ENCODE measurements around the gene IFFO2. TPM values are rescaled to one million over a fixed set of nuclear protein-coding genes. Genes with fewer than 3 reads are reported as not detected.
A peak's percentile ranks its signal among the peaks of the same experiment; 100 is the strongest.

Gene IFFO2
- total RNA-seq, 1 donor from 2014 or later = 5.4 TPM

DNA sequence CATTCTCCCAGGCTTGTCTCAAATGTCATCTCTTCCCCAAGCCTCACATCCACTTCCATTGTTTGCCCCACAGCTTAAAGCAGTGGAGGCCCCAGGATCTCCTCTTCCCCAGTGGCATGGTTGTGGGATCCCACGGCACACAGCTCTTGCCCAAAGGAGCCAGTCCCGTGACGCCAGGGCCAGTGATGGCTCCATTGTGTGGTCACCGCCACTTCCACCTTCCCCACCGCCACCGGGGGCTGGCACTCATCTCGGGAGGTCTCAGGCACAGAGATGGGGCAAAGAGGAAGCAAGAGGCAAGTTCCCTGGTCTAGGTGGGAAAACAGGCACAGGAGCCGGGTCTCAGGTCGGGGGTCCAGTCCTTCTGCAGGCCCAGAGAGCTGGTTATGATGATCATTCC is 31.2 kb downstream of the IFFO2 start:
- DNase-seq (ENCODE audit: low spot score) = no peak
- ATAC-seq = no peak
- intact Hi-C loops (cut with DNase I) = no loop called here

DNA sequence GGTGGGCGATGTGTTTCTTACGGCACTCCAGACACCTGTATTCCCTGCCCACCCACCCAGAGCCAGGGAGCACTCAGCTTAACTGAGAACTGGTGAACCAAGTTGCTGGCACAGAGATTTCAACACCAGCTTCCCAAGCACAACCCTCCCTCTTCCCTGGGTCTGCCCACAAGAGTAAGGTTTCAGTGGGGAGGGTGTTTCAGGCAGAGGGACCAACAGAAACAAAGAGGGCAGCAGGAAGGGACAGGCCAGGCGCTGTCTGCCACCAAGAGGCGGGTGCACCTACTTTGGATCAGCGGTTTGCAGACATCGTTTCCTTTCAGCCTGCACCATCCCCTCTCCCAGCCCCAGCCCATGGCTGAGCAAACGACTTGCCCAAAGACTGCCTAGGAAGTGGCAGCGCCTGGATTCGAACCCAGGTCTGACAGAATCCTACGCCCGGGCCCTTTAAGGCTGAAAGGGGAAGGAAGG is 32.2 kb downstream of the IFFO2 start:
- intact Hi-C loops (cut with DNase I) = no loop called here
- DNase-seq (ENCODE audit: low spot score) (no peak), ATAC-seq (no peak)

DNA sequence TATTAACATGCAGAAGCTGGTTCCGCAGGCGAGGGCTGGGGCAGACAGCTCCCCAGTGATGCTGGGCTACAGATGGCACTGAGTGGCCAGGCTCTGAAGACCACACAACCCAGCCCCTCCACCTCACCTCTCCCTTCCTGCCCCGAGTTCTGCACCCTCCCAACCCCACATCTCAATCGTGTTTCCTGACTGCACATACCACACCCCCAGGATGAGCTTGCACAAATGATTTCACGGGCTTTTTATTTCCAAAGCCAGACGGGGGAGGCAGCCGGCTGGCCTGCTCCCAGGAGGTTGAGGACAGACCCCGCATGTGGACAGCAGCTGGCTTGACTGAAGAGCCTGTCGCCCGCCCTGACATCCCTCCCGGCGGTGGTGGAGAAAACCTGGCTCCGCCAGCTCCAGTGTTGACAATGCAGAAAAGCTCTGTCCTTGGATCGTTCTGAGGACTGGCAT is 32.7 kb downstream of the IFFO2 start:
- ATAC-seq (no peak), DNase-seq (ENCODE audit: low spot score) (no peak)
- intact Hi-C loops (cut with DNase I) = no loop called here

DNA sequence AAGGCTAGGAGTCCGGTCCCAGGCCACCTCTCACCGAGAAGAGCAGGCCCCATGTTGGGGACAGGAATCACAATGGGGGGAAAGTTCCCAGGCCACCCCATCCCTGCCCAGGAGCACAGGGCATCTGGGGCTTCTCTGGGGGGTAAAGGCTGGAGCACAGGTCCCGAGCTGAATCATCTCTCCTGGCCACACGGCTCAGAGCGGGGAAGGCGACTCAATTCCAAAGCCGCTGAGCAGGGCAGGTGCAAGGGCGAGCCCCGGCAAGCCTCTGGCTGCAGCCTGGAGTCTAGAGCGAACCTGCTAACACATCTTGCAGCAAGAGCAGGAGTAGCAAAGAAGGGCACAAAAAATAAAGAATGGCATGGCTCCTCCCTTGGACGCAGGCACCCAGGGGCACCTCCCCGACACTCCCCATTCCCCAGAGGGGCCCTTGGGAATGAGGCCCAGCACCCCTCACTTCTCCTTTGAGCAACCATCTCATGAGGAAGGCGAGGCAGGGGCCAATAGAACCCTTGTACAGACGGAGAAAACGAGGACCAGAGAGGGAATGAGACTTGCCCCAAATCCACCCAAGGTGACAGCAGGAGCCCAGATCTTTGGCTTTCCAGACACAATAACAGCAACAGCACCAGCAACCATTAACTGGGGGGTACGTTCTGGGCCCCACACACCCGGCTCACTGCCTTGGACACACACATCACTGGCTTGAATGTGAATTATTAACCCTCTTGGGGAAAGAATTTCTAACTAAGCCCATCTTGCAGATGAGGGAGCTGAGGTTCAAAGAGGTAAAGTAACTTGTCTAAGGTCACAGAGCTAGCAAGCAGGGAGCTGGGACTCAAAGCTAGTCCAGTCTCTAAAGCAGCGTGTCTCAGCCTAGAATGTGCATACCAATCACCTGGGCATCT is 33.4 kb downstream of the IFFO2 start:
- peak; percentile 34 for ATAC-seq

DNA sequence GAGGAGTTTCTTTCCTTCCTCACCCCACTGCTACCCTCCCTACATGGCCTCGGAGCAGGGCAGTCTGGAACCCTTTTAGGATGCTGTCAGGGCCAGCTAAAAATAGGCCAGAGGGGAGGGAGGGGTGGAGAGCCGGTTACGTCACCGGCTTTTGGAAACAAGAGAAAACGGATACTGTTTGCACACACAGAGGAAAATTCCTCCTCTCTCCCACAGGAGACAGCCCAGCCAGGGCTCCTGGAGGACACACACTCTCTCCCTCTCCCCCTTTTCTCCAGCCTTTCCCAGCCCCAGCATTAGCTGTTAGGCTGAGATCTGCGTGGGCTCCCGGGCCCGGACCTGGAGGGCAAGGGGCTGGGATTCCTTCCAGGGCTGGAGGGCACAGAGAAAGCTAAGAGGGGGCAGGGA is 34.2 kb downstream of the IFFO2 start:
- intact Hi-C loops (cut with DNase I) = no loop called here
- DNase-seq (ENCODE audit: low spot score) (peak; percentile 86), ATAC-seq (peak; percentile 96)

More for the DNA sequence above, 33.4 kb downstream of the IFFO2 start:
- intact Hi-C loops (cut with DNase I) = no loop called here
- DNase-seq (ENCODE audit: low spot score) = no peak

DNA sequence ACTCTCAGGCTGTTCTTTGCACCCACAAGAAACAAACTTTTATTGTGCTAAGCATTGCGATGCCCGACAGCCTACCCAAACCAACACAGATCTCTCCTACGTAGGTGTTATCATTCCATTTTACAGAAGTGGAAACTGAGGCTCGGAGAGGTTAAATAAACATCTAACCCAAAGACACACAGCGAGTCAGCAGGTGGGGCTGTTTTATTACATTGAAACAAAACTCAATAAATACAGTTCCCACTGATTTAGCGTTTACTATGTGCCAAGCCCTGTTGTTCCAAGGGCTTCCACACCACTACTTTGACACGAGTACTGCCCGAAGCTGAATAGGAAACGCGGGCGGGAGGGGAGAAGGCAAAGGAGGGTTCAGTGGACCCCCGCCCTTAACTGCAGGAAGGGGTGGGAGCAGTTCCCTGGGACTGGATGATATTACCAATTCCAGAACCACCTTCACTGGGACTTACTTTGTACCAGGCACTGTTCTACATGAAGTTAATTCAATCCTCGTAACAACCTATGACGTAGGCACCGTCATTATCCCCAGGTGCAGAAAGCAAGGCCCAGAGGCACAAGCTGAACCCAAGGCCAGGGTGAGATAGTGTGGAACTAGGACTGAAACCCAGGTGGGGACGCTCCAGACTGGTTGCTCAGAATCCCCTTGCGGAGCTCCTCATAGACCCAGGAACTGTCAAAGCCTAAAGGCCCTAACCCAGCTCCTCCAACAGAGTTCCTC is 34.8 kb downstream of the IFFO2 start:
- DNase-seq (ENCODE audit: low spot score) = no peak
- ATAC-seq = no peak
- intact Hi-C loops (cut with DNase I) = no loop called here

DNA sequence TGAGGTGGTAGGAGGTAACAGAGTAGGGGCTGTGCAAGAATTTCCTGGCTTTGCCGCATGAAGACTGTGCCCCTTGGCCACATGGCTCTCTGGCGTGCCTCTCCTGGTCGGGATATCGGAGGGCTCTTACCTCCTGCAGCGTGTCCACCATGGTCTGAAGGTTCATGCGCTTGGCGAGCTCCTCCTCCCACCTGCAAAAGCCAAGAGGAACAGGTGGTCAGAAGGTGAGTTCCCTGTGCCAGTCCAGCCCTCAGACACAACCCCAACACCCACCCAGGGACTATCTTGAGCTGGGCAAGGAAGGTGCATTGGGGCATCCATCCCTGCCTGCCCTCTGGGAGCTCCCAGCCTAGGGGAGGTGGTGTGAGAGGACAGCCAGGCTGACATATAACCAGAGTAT is 35.5 kb downstream of the IFFO2 start:
- intact Hi-C loops (cut with DNase I) = no loop called here
- ATAC-seq (no peak), DNase-seq (ENCODE audit: low spot score) (no peak)

DNA sequence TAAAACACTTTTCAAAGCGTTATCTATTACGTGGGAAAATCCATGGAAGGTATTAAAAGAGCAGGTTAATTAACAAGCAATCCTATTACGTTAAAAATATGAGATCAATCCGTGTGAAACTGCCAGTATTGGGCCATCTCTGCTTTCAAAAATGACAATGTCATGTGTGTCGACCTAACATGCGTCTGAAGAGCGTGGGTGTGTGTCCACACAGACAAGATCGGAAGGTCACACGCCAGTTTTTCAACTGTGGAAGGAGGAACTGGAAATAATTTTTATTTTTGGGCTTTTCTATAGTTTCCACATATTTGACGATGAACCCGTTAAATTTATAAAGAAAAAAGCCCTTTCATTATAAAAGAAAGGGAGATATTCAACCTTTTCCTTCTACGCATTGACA is 36.5 kb downstream of the IFFO2 start:
- intact Hi-C loops (cut with DNase I) = loop anchor here (5.0 to 10.0 kb wide), 2 partner anchors 175 to 1913 kb away; no protein-coding TSS in a partner anchor
- ATAC-seq (no peak), DNase-seq (ENCODE audit: low spot score) (no peak)

DNA sequence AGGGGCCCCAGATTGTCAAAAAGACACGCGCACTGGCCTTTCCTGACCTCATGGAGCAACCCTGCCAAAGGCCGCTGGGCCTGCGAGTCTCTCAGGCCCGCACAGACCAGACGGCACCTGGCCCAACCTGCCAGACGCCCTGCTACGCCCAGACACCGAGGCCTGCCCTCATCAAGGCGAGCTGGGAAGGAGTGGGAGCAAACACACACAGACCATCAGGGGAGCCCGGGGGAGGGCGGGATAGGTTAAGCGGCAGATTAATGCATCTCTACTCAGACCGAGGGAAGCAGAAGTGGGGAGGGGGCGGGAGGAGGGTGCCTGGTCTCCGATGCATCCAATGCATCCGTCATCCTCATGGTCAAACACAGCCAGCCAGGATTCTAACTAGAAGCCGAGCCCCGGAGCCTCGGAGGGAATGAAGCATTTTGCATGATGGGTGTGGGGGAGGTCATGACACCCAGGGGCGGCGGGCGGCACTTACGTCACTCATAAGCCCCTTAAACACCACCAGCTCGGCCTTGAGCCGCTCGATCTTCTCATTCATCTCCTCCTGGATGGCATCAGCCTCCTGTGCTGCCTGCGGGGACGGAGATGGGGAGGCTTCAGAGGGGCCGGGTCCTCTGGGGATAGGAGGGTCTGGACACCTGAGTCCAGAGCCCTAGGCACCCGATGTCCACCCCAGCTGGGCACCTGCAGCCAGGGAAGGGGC is 37.1 kb downstream of the IFFO2 start:
- DNase-seq (ENCODE audit: low spot score) (no peak), ATAC-seq (no peak)
- intact Hi-C loops (cut with DNase I) = loop anchor here (5.0 to 10.0 kb wide), 2 partner anchors 175 to 1912 kb away; no protein-coding TSS in a partner anchor

DNA sequence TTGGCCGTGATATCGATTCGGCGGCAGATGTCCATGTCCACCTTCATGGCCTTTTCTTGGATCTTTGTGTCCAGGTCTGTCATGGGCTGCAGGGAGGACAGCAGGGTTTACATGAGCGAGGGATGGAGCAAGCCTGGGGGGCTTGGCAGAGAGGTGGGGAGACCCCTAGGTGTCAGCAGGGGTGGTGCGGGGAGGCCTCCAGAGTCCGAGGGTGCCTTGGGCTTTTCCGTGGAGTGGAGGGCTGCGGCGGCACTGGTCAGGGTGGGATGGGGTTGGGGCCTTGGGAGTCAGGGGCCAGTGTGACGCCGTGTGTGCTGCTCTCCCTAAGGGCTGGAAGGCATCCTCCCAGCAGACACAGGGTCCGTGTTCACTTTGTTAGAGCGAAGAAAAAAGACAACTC is 38.1 kb downstream of the IFFO2 start:
- no peak for DNase-seq (ENCODE audit: low spot score)
- ATAC-seq = no peak
- intact Hi-C loops (cut with DNase I) = loop anchor here (5.0 to 10.0 kb wide), 2 partner anchors 176 to 1911 kb away; no protein-coding TSS in a partner anchor

DNA sequence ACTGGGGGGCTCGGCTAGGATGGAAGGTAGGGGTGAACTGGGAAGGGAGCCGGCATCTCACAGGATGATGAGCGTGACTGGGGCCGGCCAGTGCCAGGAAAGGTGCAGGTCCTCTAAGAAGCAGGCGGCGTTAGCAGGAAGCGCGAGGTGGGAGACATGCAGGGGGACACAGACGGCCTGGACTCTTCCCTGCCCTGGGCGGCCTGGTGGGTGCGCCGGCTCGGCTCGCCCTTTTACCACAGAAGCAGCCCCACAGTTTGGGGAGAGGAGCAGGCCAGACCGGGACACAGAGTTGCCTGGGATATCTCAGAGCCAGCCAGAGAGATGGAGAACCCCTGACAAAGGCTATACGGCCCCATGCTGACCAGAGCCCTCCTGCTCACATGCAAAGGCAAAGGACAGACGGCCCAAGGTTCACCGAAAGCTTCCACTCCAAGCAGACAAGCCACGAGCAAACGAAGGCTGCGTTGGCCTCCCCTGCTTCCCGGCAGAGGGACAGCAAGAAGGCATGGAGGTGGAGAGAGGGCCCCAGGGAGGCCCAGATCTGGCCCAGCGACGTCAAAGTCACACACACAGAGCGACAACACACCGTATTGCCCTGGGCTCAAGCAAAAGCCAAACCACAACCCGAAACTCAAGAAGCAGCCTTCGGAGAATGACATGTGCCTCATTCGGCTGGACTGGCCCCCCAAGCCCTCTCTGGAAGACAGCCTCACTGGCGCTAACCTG is 39.2 kb downstream of the IFFO2 start:
- intact Hi-C loops (cut with DNase I) = loop anchor here (5.0 to 10.0 kb wide), 2 partner anchors 178 to 1910 kb away; no protein-coding TSS in a partner anchor
- no peak for ATAC-seq
- no peak for DNase-seq (ENCODE audit: low spot score)

DNA sequence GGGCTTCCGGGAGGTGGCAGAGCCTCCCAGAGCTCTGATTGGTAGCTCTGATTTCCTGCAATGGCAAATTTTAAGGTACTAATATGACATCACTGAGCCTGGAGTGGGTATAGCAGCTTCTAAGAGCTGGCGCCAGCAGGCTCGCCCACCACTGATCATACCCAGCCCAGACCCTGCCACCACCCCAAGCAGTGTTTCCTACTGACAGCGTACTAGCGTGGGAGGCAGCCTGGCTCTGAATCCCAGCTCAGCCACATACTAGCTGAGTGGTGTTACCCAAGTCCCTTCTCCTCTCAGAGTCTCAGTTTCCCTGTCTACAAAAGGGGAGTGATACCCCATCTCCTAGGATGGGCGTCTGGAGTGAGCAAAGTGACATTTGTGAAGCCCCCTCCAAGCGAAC is 41.1 kb downstream of the IFFO2 start:
- no peak for ATAC-seq
- intact Hi-C loops (cut with DNase I) = loop anchor here (5.0 to 10.0 kb wide), 2 partner anchors 179 to 1908 kb away; no protein-coding TSS in a partner anchor
- no peak for DNase-seq (ENCODE audit: low spot score)

DNA sequence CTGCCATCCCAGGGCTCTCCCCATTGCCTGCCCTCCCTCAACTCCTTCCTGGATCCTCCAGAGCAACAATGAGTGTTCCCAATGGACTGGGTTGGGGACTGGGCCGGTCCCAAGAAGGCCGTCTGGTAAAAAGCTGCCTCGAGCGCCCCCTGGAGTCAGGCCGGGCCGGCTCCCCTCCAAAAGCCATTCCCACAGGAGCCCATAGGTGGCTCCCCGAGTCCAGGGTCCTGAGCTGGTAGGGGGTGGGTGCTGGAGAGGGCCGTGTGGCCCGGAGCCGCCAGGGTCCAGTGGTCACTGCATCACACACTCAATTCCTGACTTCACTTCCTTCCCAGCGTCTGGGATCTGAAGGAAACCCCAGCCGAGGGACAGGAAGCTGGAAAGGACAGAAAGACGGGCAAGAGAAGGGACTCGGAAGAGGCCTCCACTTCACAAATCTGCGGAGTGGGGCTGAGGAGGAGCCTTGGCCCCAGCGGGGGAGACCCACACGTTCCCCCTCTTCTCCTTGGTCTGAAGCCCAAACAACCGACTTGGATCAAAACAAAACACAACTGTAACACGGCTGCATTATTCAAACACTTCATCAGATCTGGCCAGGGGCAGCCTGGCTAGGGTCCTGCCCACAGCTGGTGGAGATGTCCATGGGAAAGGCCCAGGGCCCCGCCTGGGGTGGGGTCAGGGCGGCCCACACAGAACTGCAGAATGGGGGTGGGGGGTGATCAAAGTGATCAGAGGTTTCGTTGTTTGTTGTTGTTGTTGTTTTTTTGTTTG is 43.2 kb downstream of the IFFO2 start:
- DNase-seq (ENCODE audit: low spot score) (peak; percentile 84), ATAC-seq (peak; percentile 77)
- intact Hi-C loops (cut with DNase I) = loop anchor here (10.0 kb wide), 1 partner anchor 182 kb away; no protein-coding TSS in a partner anchor

DNA sequence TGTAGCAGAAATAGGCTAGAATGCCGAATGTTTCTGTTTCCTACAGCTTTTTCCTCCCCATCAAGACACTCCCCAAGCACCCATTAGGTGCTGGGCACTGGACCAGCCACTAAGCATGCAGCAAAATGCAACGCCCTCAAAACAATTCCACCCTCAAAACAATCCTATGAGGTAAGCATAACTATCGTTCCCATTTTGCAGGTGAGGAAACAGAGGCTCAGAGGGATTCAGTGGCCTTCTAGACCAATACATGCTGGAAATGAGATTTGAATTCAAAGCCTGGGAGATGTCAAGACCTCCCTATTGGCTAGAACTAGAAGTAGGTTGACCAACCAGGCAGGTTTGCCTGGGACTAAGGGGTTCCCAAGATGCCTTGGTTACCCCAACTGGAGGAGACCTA is 43.9 kb downstream of the IFFO2 start:
- no peak for ATAC-seq
- DNase-seq (ENCODE audit: low spot score) = no peak
- intact Hi-C loops (cut with DNase I) = loop anchor here (10.0 kb wide), 1 partner anchor 182 kb away; no protein-coding TSS in a partner anchor

DNA sequence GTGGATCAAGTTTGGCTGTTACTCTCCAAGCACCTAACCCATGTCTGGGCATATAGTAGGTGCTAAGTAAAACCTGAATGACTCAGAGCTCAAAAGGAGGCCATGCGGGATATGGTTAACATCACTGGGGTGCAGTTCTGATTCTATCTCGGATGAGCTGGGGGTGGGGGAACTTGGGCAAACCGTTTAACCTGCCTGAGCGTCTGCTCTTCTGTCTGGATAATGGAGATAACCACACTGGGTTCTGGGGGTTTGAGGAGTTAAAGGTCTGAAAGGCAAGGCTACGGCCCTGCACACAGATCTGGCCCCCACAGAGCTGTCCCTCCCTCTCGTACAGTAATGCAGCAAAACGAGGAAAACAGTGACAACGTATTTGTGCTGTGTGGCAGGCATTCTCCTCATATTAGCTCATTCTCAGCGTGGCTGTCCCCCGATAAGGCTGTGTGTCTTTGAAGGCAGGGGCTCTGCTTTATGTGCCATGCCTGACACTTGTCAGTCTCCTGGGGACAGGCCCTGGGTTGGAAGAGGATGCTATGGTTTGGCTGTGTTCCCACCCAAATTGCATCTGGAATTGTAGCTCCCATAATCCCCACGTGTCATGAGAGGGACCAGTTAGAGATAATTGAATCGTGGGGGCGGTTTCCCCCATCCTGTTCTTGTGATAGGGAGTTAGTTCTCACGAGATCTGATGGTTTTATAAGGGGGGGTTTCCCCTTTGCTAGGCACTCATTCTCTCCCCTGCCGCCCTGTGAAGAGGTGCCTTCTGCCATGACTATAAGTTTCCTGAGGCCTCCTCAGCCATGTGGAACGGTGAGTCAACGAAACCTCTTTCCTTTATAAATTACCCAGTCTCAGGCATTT is 47.3 kb downstream of the IFFO2 start:
- intact Hi-C loops (cut with DNase I) = no loop called here
- ATAC-seq = no peak
- DNase-seq (ENCODE audit: low spot score) = no peak

DNA sequence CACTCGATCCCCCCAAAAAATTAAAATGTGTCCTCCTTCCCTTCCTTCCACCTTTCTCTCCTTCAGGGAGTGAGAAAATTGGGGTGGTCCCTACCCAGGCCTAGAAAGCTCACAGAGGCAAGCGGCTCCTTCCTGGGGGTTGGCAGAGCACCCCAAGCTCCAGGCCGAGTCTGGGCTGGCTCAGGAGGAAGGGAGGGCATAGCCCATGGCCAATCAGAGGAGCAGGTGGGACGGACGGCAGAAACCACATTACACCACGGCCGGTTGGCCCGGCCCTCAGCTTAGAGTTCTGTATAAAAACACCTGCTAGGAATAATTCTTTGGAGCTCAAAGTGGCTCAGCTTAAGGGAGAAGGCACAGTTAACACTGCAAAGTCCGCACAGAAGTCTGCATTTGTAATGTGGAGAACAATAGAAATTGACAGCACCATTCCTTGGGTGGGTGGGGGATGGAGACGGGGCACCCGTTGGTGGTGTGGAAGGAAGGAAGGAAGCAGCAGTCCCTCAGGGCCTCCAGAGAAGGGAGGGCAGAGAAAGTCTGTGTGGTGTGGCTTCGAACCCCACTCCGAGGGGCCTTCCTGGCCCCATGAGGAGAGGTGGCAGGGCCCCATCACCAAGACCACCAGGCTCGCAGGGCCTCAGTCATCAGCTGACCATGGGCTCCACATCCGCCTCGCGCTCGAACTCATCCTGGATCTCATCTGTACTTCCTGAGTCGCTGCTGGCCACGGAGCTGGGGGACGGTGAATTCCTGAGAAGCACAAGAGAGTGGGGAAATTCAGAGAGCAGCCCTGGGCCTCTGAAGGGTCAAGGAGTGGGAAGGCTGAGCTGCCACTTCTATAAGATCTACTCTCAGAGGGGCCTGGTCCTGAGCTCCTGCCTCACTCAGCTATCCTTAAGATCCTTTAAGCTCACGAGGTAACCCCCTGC is 48.3 kb downstream of the IFFO2 start:
- intact Hi-C loops (cut with DNase I) = no loop called here
- DNase-seq (ENCODE audit: low spot score) (no peak), ATAC-seq (peak; percentile 80)
